Measurements from ENCODE around the gene RRAGD. TPM values are rescaled to one million over a fixed set of nuclear protein-coding genes. Genes with fewer than 3 reads are reported as not detected.
A peak's percentile ranks its signal among the peaks of the same experiment; 100 is the strongest.

The RRAGD gene
- total and polyA plus RNA-seq, 9 donors, result 60.2 to 109 (median 82.1) TPM

DNA sequence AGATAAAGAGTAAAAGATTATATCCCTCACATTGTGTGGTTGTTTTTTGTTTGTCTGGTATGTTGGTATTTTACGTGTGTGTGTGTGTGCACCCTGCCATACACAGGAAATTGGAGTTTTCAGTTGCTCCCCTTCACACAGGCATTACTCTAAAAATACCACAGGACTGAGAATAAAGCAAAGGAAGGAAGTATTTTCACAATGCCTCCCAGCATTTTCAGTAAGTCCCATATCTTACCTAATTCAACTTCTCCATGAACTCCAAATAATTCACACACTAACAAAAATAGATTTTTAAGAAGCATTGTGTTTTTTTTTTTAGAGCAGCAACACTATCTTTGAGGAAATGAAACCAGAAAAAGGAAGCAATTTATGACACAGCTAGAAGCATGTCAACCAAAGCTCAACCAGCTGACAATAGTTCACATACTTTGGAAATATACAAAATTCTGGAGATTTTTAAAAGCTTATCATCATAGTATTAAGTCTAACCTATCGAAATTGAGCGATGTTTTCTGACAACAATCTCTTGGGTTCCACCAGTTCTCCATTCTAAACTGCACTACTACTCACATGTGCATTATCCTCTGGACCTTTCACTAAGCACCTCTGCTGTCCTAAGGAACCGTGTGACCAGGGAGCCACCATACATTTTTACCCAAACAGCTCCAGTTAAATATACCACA, 61.6 kb downstream of the RRAGD start:
- H3K27me3 ChIP-seq (ENCODE audit: control insufficient read depth, insufficient read depth, low read length), result no peaks in the 10 kb centered on the region
- DNase-seq, result peak; percentile 73
- peaks cover 14% of the 10 kb centered on the region for H3K4me1 ChIP-seq (ENCODE audit: control insufficient read depth, insufficient read depth, low read length)
- WGBS (ENCODE audit: insufficient coverage), result 53% methylated on average over 3 of the region's 4 CpGs
- H3K27ac ChIP-seq (ENCODE audit: low read length), result peak overlapping the region; percentile 94
- H3K4me3 ChIP-seq (ENCODE audit: low read length), result peak overlapping the region; percentile 75
- peaks cover 4% of the 10 kb centered on the region for H3K36me3 ChIP-seq (ENCODE audit: control insufficient read depth, insufficient read depth, low read length)
- no peaks in the 10 kb centered on the region for H3K9me3 ChIP-seq (replicated peaks; ENCODE audit: control insufficient read depth, low read depth, low read length)

- peaks cover 4% of the 10 kb centered on the region for H3K36me3 ChIP-seq (ENCODE audit: control insufficient read depth, insufficient read depth, low read length)
- H3K9me3 ChIP-seq (replicated peaks; ENCODE audit: control insufficient read depth, low read depth, low read length), result no peaks in the 10 kb centered on the region
- no peak overlapping the region for H3K4me3 ChIP-seq (ENCODE audit: low read length)
- H3K27me3 ChIP-seq (ENCODE audit: control insufficient read depth, insufficient read depth, low read length), result no peaks in the 10 kb centered on the region
- H3K27ac ChIP-seq (ENCODE audit: low read length), result no peak overlapping the region
- H3K4me1 ChIP-seq (ENCODE audit: control insufficient read depth, insufficient read depth, low read length), result peaks cover 14% of the 10 kb centered on the region
- WGBS (ENCODE audit: insufficient coverage), result no CpG with 5 or more reads among the region's 1 CpG
- DNase-seq, result no peak
These were observed 63.7 kb downstream of the RRAGD start for GRCh38 chr6:89348372-89348771.

DNA sequence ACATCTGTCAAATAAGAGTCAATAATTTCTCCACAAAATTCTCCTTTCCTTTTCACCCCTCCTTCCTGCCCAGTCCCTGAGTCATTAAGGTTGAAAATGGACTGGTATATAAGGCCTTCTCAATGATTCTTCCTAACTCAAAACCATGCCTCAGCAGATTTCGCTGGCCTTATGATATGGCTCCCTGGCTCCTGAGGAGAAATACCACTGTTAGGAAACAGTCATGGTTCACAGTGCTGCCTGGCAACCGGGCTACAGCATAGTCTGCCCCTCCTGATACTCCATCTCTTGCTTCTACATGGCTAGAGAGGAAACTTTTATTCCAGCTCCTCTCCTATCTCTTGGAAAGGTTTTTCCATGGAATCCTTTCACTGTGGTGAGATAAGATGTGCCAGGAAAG, 64.2 kb downstream of the RRAGD start:
- Histone ChIP-seq H3K27me3 (ENCODE audit: control insufficient read depth, insufficient read depth, low read length) (no peaks in the 10 kb centered on the region), H3K9me3 (replicated peaks; ENCODE audit: control insufficient read depth, low read depth, low read length) (no peaks in the 10 kb centered on the region), H3K27ac (ENCODE audit: low read length) (no peak overlapping the region), H3K4me3 (ENCODE audit: low read length) (no peak overlapping the region), H3K36me3 (ENCODE audit: control insufficient read depth, insufficient read depth, low read length) (peaks cover 4% of the 10 kb centered on the region), H3K4me1 (ENCODE audit: control insufficient read depth, insufficient read depth, low read length) (peaks cover 14% of the 10 kb centered on the region)
- DNase-seq, result no peak
- WGBS (ENCODE audit: insufficient coverage), result no CpG with 5 or more reads among the region's 2 CpGs

DNA sequence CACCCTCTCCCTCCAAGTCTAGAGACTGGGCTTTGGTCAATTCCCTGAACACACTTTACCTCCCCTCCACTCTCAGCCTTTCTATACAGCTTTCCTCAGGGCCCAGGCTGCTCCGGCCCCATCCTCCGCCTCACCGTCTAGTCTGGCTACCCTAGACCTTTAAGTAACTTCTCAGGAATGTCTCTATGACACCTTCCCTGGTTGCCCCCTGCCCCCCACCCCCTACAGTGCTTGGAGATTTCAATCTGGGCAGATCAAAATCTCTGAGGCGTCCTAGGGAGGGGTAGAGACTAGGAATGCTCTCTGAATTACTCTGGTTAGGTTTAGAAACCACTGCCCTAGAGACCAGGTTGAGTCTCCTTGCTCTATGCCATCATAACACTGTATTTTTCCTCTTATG, 65.6 kb downstream of the RRAGD start:
- no peaks in the 10 kb centered on the region for H3K27me3 ChIP-seq (ENCODE audit: control insufficient read depth, insufficient read depth, low read length)
- WGBS (ENCODE audit: insufficient coverage), result no CpG with 5 or more reads among the region's 4 CpGs
- peaks cover 9% of the 10 kb centered on the region for H3K36me3 ChIP-seq (ENCODE audit: control insufficient read depth, insufficient read depth, low read length)
- H3K9me3 ChIP-seq (replicated peaks; ENCODE audit: control insufficient read depth, low read depth, low read length), result no peaks in the 10 kb centered on the region
- DNase-seq, result no peak
- H3K4me1 ChIP-seq (ENCODE audit: control insufficient read depth, insufficient read depth, low read length), result peaks cover 14% of the 10 kb centered on the region
- no peak overlapping the region for H3K27ac ChIP-seq (ENCODE audit: low read length)
- no peak overlapping the region for H3K4me3 ChIP-seq (ENCODE audit: low read length)

GRCh38 chr6:89339565-89339964, 72.5 kb downstream of the RRAGD start:
- no peaks in the 10 kb centered on the region for H3K4me1 ChIP-seq (ENCODE audit: control insufficient read depth, insufficient read depth, low read length)
- no peak for DNase-seq
- no peaks in the 10 kb centered on the region for H3K9me3 ChIP-seq (replicated peaks; ENCODE audit: control insufficient read depth, low read depth, low read length)
- WGBS (ENCODE audit: insufficient coverage), result no CpG with 5 or more reads among the region's 2 CpGs
- H3K27ac ChIP-seq (ENCODE audit: low read length), result no peak overlapping the region
- H3K36me3 ChIP-seq (ENCODE audit: control insufficient read depth, insufficient read depth, low read length), result peaks cover 39% of the 10 kb centered on the region
- H3K4me3 ChIP-seq (ENCODE audit: low read length), result no peak overlapping the region
- no peaks in the 10 kb centered on the region for H3K27me3 ChIP-seq (ENCODE audit: control insufficient read depth, insufficient read depth, low read length)

DNA sequence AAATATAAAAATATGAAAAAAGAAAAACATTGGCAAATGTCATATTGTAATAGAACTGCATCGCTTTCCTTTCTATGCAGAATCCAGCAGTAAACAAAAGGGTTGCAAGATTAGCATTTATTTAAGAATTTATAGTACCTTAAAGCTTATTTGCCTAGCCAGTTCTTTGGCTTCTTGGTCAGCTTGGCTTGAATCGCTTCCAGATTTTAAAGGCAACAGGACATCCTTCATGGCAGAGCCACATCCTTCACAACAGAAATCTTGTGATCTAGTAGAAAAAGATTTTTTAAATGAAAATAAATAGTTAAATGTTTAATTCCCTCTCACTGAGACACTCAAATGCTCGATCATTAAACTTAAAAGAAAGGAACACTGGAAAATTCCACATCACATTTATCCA, 76.9 kb downstream of the RRAGD start:
- no peaks in the 10 kb centered on the region for H3K9me3 ChIP-seq (replicated peaks; ENCODE audit: control insufficient read depth, low read depth, low read length)
- H3K27me3 ChIP-seq (ENCODE audit: control insufficient read depth, insufficient read depth, low read length), result no peaks in the 10 kb centered on the region
- H3K4me1 ChIP-seq (ENCODE audit: control insufficient read depth, insufficient read depth, low read length), result no peaks in the 10 kb centered on the region
- H3K27ac ChIP-seq (ENCODE audit: low read length), result no peak overlapping the region
- DNase-seq, result no peak
- no peak overlapping the region for H3K4me3 ChIP-seq (ENCODE audit: low read length)
- WGBS (ENCODE audit: insufficient coverage), result no CpG with 5 or more reads among the region's 3 CpGs
- peaks cover 38% of the 10 kb centered on the region for H3K36me3 ChIP-seq (ENCODE audit: control insufficient read depth, insufficient read depth, low read length)

DNA sequence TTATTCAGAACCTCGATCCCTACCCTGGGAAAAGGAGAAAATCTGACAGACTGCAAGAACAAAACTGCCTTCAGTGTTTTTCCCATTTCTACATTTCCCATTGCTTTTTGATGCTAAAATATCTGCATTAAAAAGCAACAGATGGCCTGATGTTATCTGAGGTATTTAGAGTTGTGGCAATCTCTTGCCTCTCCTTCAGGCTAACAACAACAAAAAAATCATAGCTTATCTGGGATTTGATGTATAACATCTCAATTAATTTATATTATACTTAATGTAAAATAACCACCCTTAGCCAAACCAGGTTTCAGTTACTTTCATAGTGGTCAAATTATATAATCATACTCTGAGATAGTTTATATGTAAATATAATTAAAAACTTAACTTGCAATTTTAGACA, 81.2 kb downstream of the RRAGD start:
- Histone ChIP-seq H3K27me3 (ENCODE audit: control insufficient read depth, insufficient read depth, low read length) (no peaks in the 10 kb centered on the region), H3K9me3 (replicated peaks; ENCODE audit: control insufficient read depth, low read depth, low read length) (no peaks in the 10 kb centered on the region), H3K4me1 (ENCODE audit: control insufficient read depth, insufficient read depth, low read length) (no peaks in the 10 kb centered on the region), H3K36me3 (ENCODE audit: control insufficient read depth, insufficient read depth, low read length) (peaks cover 32% of the 10 kb centered on the region), H3K4me3 (ENCODE audit: low read length) (no peak overlapping the region), H3K27ac (ENCODE audit: low read length) (no peak overlapping the region)
- no peak for DNase-seq
- whole genome bisulfite sequencing (ENCODE audit: insufficient coverage), result no CpG with 5 or more reads among the region's 1 CpG

DNA sequence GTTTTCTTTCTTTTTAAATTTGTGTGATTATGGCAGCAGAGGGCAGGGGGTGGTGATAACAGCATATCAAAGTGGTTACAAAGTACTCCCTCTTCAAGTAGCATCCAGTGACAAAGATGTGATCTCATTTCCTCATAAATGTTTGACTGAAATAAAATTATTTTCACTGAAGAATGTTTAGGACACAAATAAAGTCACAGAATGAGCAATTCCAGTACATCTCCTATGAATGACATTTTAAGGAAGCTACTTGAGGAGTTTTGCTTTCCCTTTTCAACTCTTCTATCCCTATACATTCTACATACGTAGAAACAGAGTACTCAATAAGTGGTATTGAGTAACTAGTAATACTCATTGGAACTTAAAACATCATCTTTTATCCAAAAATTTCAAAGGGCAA, 83.1 kb downstream of the RRAGD start:
- H3K36me3 ChIP-seq (ENCODE audit: control insufficient read depth, insufficient read depth, low read length), result peaks cover 30% of the 10 kb centered on the region
- DNase-seq, result no peak
- no peak overlapping the region for H3K4me3 ChIP-seq (ENCODE audit: low read length)

GRCh38 chr6:89324304-89324703, 87.8 kb downstream of the RRAGD start:
- Histone ChIP-seq H3K4me3 (ENCODE audit: low read length) (no peak overlapping the region), H3K9me3 (replicated peaks; ENCODE audit: control insufficient read depth, low read depth, low read length) (peaks cover 3% of the 10 kb centered on the region), H3K4me1 (ENCODE audit: control insufficient read depth, insufficient read depth, low read length) (no peaks in the 10 kb centered on the region), H3K36me3 (ENCODE audit: control insufficient read depth, insufficient read depth, low read length) (peaks cover 17% of the 10 kb centered on the region), H3K27me3 (ENCODE audit: control insufficient read depth, insufficient read depth, low read length) (no peaks in the 10 kb centered on the region), H3K27ac (ENCODE audit: low read length) (no peak overlapping the region)
- DNase-seq, result no peak
- no CpG with 5 or more reads among the region's 3 CpGs for WGBS (ENCODE audit: insufficient coverage)

More for the DNA sequence above, 83.1 kb downstream of the RRAGD start:
- Histone ChIP-seq H3K27me3 (ENCODE audit: control insufficient read depth, insufficient read depth, low read length) (no peaks in the 10 kb centered on the region), H3K4me1 (ENCODE audit: control insufficient read depth, insufficient read depth, low read length) (no peaks in the 10 kb centered on the region), H3K9me3 (replicated peaks; ENCODE audit: control insufficient read depth, low read depth, low read length) (no peaks in the 10 kb centered on the region), H3K27ac (ENCODE audit: low read length) (no peak overlapping the region)
- WGBS (ENCODE audit: insufficient coverage), result no CpG with 5 or more reads among the region's 1 CpG

DNA sequence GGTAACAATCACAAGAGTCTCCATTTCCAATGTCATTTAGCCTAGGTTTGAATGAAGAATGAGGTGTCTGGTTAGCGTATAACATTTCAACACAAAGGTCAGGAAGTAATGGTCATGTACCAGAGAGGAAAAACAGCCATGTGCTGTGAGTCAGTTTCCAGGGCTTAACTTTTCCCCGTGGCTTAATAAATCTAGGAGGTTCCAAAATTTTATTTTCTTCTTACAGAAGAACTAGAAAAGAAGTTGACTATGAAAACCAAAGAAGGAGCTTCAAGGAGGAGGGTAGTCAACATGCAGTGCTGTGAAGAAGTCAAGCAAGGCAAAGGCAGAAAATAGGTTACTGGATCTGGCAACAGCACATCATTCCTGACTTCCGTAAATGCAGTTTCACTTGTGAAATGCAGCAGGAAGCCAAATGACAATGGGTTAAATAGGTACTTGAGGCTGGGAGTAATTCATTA, 88.5 kb downstream of the RRAGD start:
- H3K9me3 ChIP-seq (replicated peaks; ENCODE audit: control insufficient read depth, low read depth, low read length), result peaks cover 3% of the 10 kb centered on the region
- WGBS (ENCODE audit: insufficient coverage), result no CpG with 5 or more reads among the region's 3 CpGs
- H3K27ac ChIP-seq (ENCODE audit: low read length), result peak overlapping the region; percentile 23
- DNase-seq, result no peak
- peaks cover 15% of the 10 kb centered on the region for H3K36me3 ChIP-seq (ENCODE audit: control insufficient read depth, insufficient read depth, low read length)
- no peaks in the 10 kb centered on the region for H3K27me3 ChIP-seq (ENCODE audit: control insufficient read depth, insufficient read depth, low read length)
- H3K4me1 ChIP-seq (ENCODE audit: control insufficient read depth, insufficient read depth, low read length), result no peaks in the 10 kb centered on the region
- H3K4me3 ChIP-seq (ENCODE audit: low read length), result no peak overlapping the region
